Stimulated activated CD8-positive, alpha-beta memory T cell treated with anti-CD3 and anti-CD28 coated beads, Interleukin-15, amount 100 ng/mL, for 24 hours (primary cell): ENCODE data around the gene CLIC2.
"Not testable (repeated sequence)": the region's sequence is repeated elsewhere in the genome, so short reads cannot be mapped to it uniquely, and the experiment has no call there.

Source experiments
- DNase-seq: peaks from one replicate; pipeline ENCODE4 v3.0.0-alpha.2; 2020; ENCODE audit warnings: low read depth

The CLIC2 gene

GRCh38 chrX:155334486-155335336 lies at the start of gene CLIC2:
Gene CLIC2, minus strand, starts transcription at chrX:155334614. Its CDS starts 187 bp downstream, at chrX:155334427.
- DNase-seq, result no peak

- DNase-seq, result not testable (repeated sequence)
Observed at GRCh38 chrX:155382529-155382967, 48.1 kb upstream of the CLIC2 start.

- not testable (repeated sequence) for DNase-seq
Observed at GRCh38 chrX:155381843-155382528, 47.6 kb upstream of the CLIC2 start, which contains the start of gene F8A2. Gene F8A2, plus strand, starts transcription at chrX:155382095. Its CDS starts 20 bp downstream, at chrX:155382115.

- DNase-seq, result not testable (repeated sequence)
Observed at GRCh38 chrX:155379802-155380201, 45.4 kb upstream of the CLIC2 start.

GRCh38 chrX:155373777-155374458 lies 39.5 kb upstream of the CLIC2 start:
- DNase-seq, result not testable (repeated sequence)

GRCh38 chrX:155363712-155364111 lies 29.3 kb upstream of the CLIC2 start:
- not testable (repeated sequence) for DNase-seq

- not testable (repeated sequence) for DNase-seq
Observed at GRCh38 chrX:155349448-155349847, 15.0 kb upstream of the CLIC2 start.

GRCh38 chrX:155345689-155346088 lies 11.3 kb upstream of the CLIC2 start:
- DNase-seq, result not testable (repeated sequence)

GRCh38 chrX:155335337-155335712 lies 911 bp upstream of the CLIC2 start:
- not testable (repeated sequence) for DNase-seq

GRCh38 chrX:155333544-155334100 lies 792 bp downstream of the CLIC2 start:
- no peak for DNase-seq

- DNase-seq, result no peak
Observed at GRCh38 chrX:155330992-155331391, 3.4 kb downstream of the CLIC2 start.

- DNase-seq, result no peak
Observed at GRCh38 chrX:155329293-155329692, 5.1 kb downstream of the CLIC2 start.

- DNase-seq, result no peak
Observed at GRCh38 chrX:155326610-155327009, 7.8 kb downstream of the CLIC2 start.

- DNase-seq, result no peak
Observed at GRCh38 chrX:155314260-155314659, 20.2 kb downstream of the CLIC2 start.

- no peak for DNase-seq
Observed at GRCh38 chrX:155313766-155314165, 20.6 kb downstream of the CLIC2 start.

- no peak for DNase-seq
Observed at GRCh38 chrX:155293771-155294170, 40.6 kb downstream of the CLIC2 start.

- no peak for DNase-seq
Observed at GRCh38 chrX:155279873-155280272, 54.5 kb downstream of the CLIC2 start.

GRCh38 chrX:155270969-155271368 lies 63.4 kb downstream of the CLIC2 start:
- no peak for DNase-seq

- not testable (repeated sequence) for DNase-seq
Observed at GRCh38 chrX:155267995-155268394, 66.4 kb downstream of the CLIC2 start.

GRCh38 chrX:155266439-155266838 lies 68.0 kb downstream of the CLIC2 start:
- no peak for DNase-seq

- peak; percentile 29 for DNase-seq
Observed at GRCh38 chrX:155263854-155264628, 70.4 kb downstream of the CLIC2 start, which contains the start of gene RAB39B. Gene RAB39B, minus strand, starts transcription at chrX:155264491. Its CDS starts 203 bp downstream, at chrX:155264288.
